H9 (cell line): ENCODE measurements around the gene CCDC102A. TPM values are rescaled to one million over a fixed set of nuclear protein-coding genes. Genes with fewer than 3 reads are reported as not detected.
A peak's percentile ranks its signal among the peaks of the same experiment; 100 is the strongest.

Experiments used
- DNase-seq: peaks from one replicate; pipeline ENCODE4 v3.0.0-alpha.2; 2017
- H2AFZ ChIP-seq: one replicate; pipeline ENCODE4 v1.6.1; 2013; ENCODE audit warnings: mild to moderate bottlenecking, low read length, control low read depth, moderate library complexity
- H2AK5ac ChIP-seq: 2 replicates; pipeline ENCODE4 v1.6.1; 2013; ENCODE audit warnings: low read length, control low read depth, mixed read lengths; ENCODE audit not compliant: insufficient read length
- H2BK120ac ChIP-seq: one replicate; pipeline ENCODE4 v1.6.1; 2013; ENCODE audit warnings: low read depth, mild to moderate bottlenecking, low read length, control low read depth, inconsistent platforms; ENCODE audit not compliant: poor library complexity, severe bottlenecking
- H2BK12ac ChIP-seq: 2 replicates; pipeline ENCODE4 v1.6.1; 2013; ENCODE audit warnings: low read length, control low read depth, mixed read lengths, low read depth; ENCODE audit not compliant: insufficient read length
- H2BK15ac ChIP-seq: 2 replicates; pipeline ENCODE4 v1.6.1; 2013; ENCODE audit warnings: low read depth, low read length, control low read depth
- H2BK20ac ChIP-seq: one replicate; pipeline ENCODE4 v1.6.1; 2013; ENCODE audit warnings: low read depth, mild to moderate bottlenecking, low read length, control low read depth, inconsistent platforms; ENCODE audit not compliant: poor library complexity, severe bottlenecking
- H2BK5ac ChIP-seq: 2 replicates; pipeline ENCODE4 v1.6.1; 2013; ENCODE audit warnings: low read length, control low read depth, mixed read lengths; ENCODE audit not compliant: insufficient read length
- H3K14ac ChIP-seq: 2 replicates; pipeline ENCODE4 v1.6.1; 2013; ENCODE audit warnings: low read length, control low read depth; ENCODE audit not compliant: insufficient read depth
- H3K18ac ChIP-seq: 2 replicates; pipeline ENCODE4 v1.6.1; 2013; ENCODE audit warnings: low read depth, mild to moderate bottlenecking, mixed read lengths, low read length, control low read depth; ENCODE audit not compliant: insufficient read length
- H3K23ac ChIP-seq: 2 replicates; pipeline ENCODE4 v1.6.1; 2013; ENCODE audit warnings: low read length, control low read depth, mixed read lengths, low read depth; ENCODE audit not compliant: insufficient read length
- H3K23me2 ChIP-seq: 2 replicates; pipeline ENCODE4 v1.6.1; 2013; ENCODE audit warnings: low read depth, mild to moderate bottlenecking, mixed read lengths, low read length, control low read depth; ENCODE audit not compliant: insufficient read length, poor library complexity, severe bottlenecking
- H3K27ac ChIP-seq: 2 replicates; pipeline ENCODE4 v1.5.1; 2013; ENCODE audit warnings: low read length, control low read depth, mixed read lengths, low read depth; ENCODE audit not compliant: insufficient read length
- H3K27me3 ChIP-seq: 2 replicates; pipeline ENCODE4 v1.6.1; 2013; ENCODE audit warnings: low read length, control low read depth, inconsistent platforms; ENCODE audit not compliant: insufficient read depth
- H3K4ac ChIP-seq: 2 replicates; pipeline ENCODE4 v1.6.1; 2013; ENCODE audit warnings: low read depth, mild to moderate bottlenecking, control low read depth, inconsistent platforms, low read length, moderate library complexity
- H3K4me1 ChIP-seq: 2 replicates; pipeline ENCODE4 v1.6.1; 2013; ENCODE audit warnings: low read length, control low read depth, inconsistent platforms; ENCODE audit not compliant: insufficient read depth
- H3K4me2 ChIP-seq: 2 replicates; pipeline ENCODE4 v1.6.1; 2013; ENCODE audit warnings: low read length, control low read depth, mixed read lengths; ENCODE audit not compliant: insufficient read length, insufficient read depth
- H3K56ac ChIP-seq: 2 replicates; pipeline ENCODE4 v1.6.1; 2013; ENCODE audit warnings: low read depth, mild to moderate bottlenecking, mixed read lengths, low read length, control low read depth; ENCODE audit not compliant: insufficient read length
- H3K79me1 ChIP-seq: 2 replicates; pipeline ENCODE4 v1.6.1; 2013; ENCODE audit warnings: low read depth, mild to moderate bottlenecking, moderate library complexity, low read length, control low read depth, inconsistent platforms; ENCODE audit not compliant: insufficient read depth, poor library complexity, severe bottlenecking
- H3K79me2 ChIP-seq: 2 replicates; pipeline ENCODE4 v1.6.1; 2013; ENCODE audit warnings: low read length, control low read depth, inconsistent platforms; ENCODE audit not compliant: insufficient read depth
- H3K9ac ChIP-seq: 2 replicates; pipeline ENCODE4 v1.6.1; 2013; ENCODE audit warnings: low read length, control low read depth, mixed read lengths; ENCODE audit not compliant: insufficient read length; ENCODE audit errors: extremely low read depth
- H3K9me3 ChIP-seq: one replicate; pipeline ENCODE4 v1.6.1; 2013; ENCODE audit warnings: low read depth, low read length, inconsistent platforms; ENCODE audit not compliant: control insufficient read depth
- H3T11ph ChIP-seq: one replicate; pipeline ENCODE4 v1.6.1; 2013; ENCODE audit warnings: mild to moderate bottlenecking, low read length, control low read depth, inconsistent platforms
- H4K20me1 ChIP-seq: one replicate; pipeline ENCODE4 v1.6.1; 2013; ENCODE audit not compliant: control insufficient read depth, insufficient read length, insufficient read depth
- H4K5ac ChIP-seq: 2 replicates; pipeline ENCODE4 v1.6.1; 2013; ENCODE audit warnings: low read depth, mild to moderate bottlenecking, mixed read lengths, low read length, control low read depth; ENCODE audit not compliant: insufficient read length
- H4K8ac ChIP-seq: replicated peaks from 2 replicates; pipeline ENCODE4 v1.6.1; 2013; ENCODE audit warnings: low read length, control low read depth, mixed read lengths, low read depth; ENCODE audit not compliant: insufficient read length
- H4K91ac ChIP-seq: 2 replicates; pipeline ENCODE4 v1.6.1; 2013; ENCODE audit warnings: low read depth, mild to moderate bottlenecking, moderate library complexity, mixed read lengths, low read length, control low read depth; ENCODE audit not compliant: insufficient read length
- H3K27ac Mint-ChIP-seq, 3 experiments: 2 replicates in 2 of 3; 3 replicates in 1 of 3; pipeline ENCODE4 v1.8.0; 2020 to 2021; ENCODE audit warnings: mixed read lengths in 3 of 3, mild to moderate bottlenecking in 1 of 3, moderate library complexity in 1 of 3
- H3K27me3 Mint-ChIP-seq: 2 replicates; pipeline ENCODE4 v1.8.0; 2021; ENCODE audit warnings: low read depth, mild to moderate bottlenecking, moderate library complexity, mixed read lengths
- H3K36me3 Mint-ChIP-seq, 3 experiments: 2 replicates in 2 of 3; 3 replicates in 1 of 3; pipeline ENCODE4 v1.8.0; 2020 to 2021; ENCODE audit warnings: low read depth in 3 of 3, mixed read lengths in 3 of 3; ENCODE audit not compliant: insufficient read depth in 1 of 3
- H3K4me1 Mint-ChIP-seq, 2 experiments: 2 replicates each; pipeline ENCODE4 v1.8.0; 2020; ENCODE audit warnings: mixed read lengths in 2 of 2
- H3K4me3 Mint-ChIP-seq, 2 experiments: 2 replicates in 1 of 2; 3 replicates in 1 of 2; pipeline ENCODE4 v1.8.0; 2020 to 2021; ENCODE audit warnings: mild to moderate bottlenecking in 2 of 2, mixed read lengths in 2 of 2, moderate library complexity in 1 of 2
- H3K9me3 Mint-ChIP-seq, 2 experiments: 2 replicates in 1 of 2; 3 replicates in 1 of 2; pipeline ENCODE4 v1.8.0; 2020; ENCODE audit warnings: mild to moderate bottlenecking in 2 of 2, mixed read lengths in 2 of 2, moderate library complexity in 1 of 2
- CTCF ChIP-seq: fragments of 200-600 bp; sonication (generic); conservative IDR thresholded peaks from 3 replicates; pipeline ENCODE4 v1.8.0; 2021; ENCODE audit warnings: antibody characterized with exemption, mild to moderate bottlenecking
- WGBS: extraction: QIAGEN DNeasy Blood & Tissue Kit; methylation state at CpG from one replicate; pipeline ENCODE4 v1.1.7; 2013; ENCODE audit warnings: missing lambda C conversion rate, low lambda C conversion rate, mixed read lengths; ENCODE audit not compliant: insufficient read length; ENCODE audit errors: extremely low coverage; 5-methylcytosine and 5-hydroxymethylcytosine counted together
- total RNA-seq: library from RNA; stranded (reverse); gene quantifications from 2 replicates; pipeline ENCODE4 v1.2.1, GENCODE V29; 2021

The CCDC102A gene
- total RNA-seq, 1 experiment from 2014 or later, result 8.2 TPM

- no peaks in the 10 kb centered on the region for H3K27me3 ChIP-seq
- H3K36me3 Mint-ChIP-seq, result peaks cover 5 to 12% (median 8%) of the 10 kb centered on the region in 3 experiments
- H2BK120ac ChIP-seq, result no peak overlapping the region
- no CpG with 5 or more reads among the region's 6 CpGs for WGBS
- H3K4ac ChIP-seq, result no peak overlapping the region
- H3K9ac ChIP-seq, result no peak overlapping the region
- no peak overlapping the region for H4K5ac ChIP-seq
- H3K9me3 ChIP-seq, result no peaks in the 10 kb centered on the region
- H3K4me2 ChIP-seq, result no peak overlapping the region
- H2BK12ac ChIP-seq, result no peak overlapping the region
- H4K91ac ChIP-seq, result no peak overlapping the region
- no peak overlapping the region for H3K14ac ChIP-seq
- no peaks in the 10 kb centered on the region for H3K79me1 ChIP-seq
- H2BK20ac ChIP-seq, result no peak overlapping the region
- peaks cover 8% of the 10 kb centered on the region for H3K23me2 ChIP-seq
- no peak overlapping the region for H2AK5ac ChIP-seq
- H2BK5ac ChIP-seq, result no peak overlapping the region
- no peaks in the 10 kb centered on the region for H4K20me1 ChIP-seq
- no peak overlapping the region for H3K18ac ChIP-seq
- H3K9me3 Mint-ChIP-seq, result no peaks in the 10 kb centered on the region
- peaks cover 13% of the 10 kb centered on the region; the same call in 1 of the 2 replicates for H3K4me1 ChIP-seq
- peak; percentile 62 for DNase-seq
- H3K4me3 Mint-ChIP-seq, result peak overlapping the region in 1 of 2 experiments; percentile 63; a peak in 2 of 5 replicates
- no peak for TF ChIP-seq CTCF
- peaks cover 34 to 59% of the 10 kb centered on the region in 2 experiments for H3K4me1 Mint-ChIP-seq
- peak overlapping the region in 1 of 3 experiments; percentile 54; a peak in 1 of 7 replicates for H3K27ac Mint-ChIP-seq
- no peak overlapping the region for H2BK15ac ChIP-seq
- H3K27ac ChIP-seq, result no peak overlapping the region
- H4K8ac ChIP-seq, result no peak overlapping the region
- no peak overlapping the region for H3T11ph ChIP-seq
- no peak overlapping the region for H3K56ac ChIP-seq
- no peaks in the 10 kb centered on the region for H3K79me2 ChIP-seq
- no peak overlapping the region for H2AFZ ChIP-seq
- no peak overlapping the region for H3K23ac ChIP-seq
- peaks cover 10% of the 10 kb centered on the region for H3K27me3 Mint-ChIP-seq
Observed at GRCh38 chr16:57476546-57477410, 59.6 kb downstream of the CCDC102A start.
